SIG-M5 (cell line): ENCODE data around the gene PHF13.

ENCODE experiments used
- DNase-seq: peaks from one replicate; lab custom pipeline; 2025; lab: John Stamatoyannopoulos, UW

Gene PHF13

GRCh38 chr1:6666696-6667095 lies 53.2 kb downstream of the PHF13 start:
- no peak for DNase-seq

GRCh38 chr1:6667139-6667538 lies 53.6 kb downstream of the PHF13 start:
- DNase-seq, result no peak

- no peak for DNase-seq
Measured at GRCh38 chr1:6668503-6668902, 55.0 kb downstream of the PHF13 start.

- no peak for DNase-seq
Measured at GRCh38 chr1:6672558-6672957, 59.0 kb downstream of the PHF13 start.
